ENCODE results near the gene RYR3. TPM values are rescaled to one million over a fixed set of nuclear protein-coding genes. Genes with fewer than 3 reads are reported as not detected.

Gene RYR3
- total RNA-seq, 1 donor from 2014 or later, result under 0.01 TPM

- H3K36me3 ChIP-seq (ENCODE audit: control insufficient read depth, insufficient read depth, low read length), result no peaks in the 10 kb centered on the region
- FAIRE-seq, result no peak
- no peak overlapping the region for H3K4me3 ChIP-seq (ENCODE audit: low read depth, low read length)
- TF ChIP-seq CTCF (IDR thresholded peaks at IDR 0.05; ENCODE audit: insufficient read depth, low read length, severe bottlenecking), result no peak
- peaks cover 1% of the 10 kb centered on the region for H3K27me3 ChIP-seq (ENCODE audit: control insufficient read depth, insufficient read depth, low read length)
- DNase-seq (ENCODE audit: low read depth), result no peak
These were observed 325.5 kb downstream of the RYR3 start for GRCh38 chr15:33636234-33636633.

- Histone ChIP-seq H3K27me3 (ENCODE audit: control insufficient read depth, insufficient read depth, low read length) (peaks cover 1% of the 10 kb centered on the region), H3K36me3 (ENCODE audit: control insufficient read depth, insufficient read depth, low read length) (no peaks in the 10 kb centered on the region), H3K4me3 (ENCODE audit: low read depth, low read length) (no peak overlapping the region)
- no peak for TF ChIP-seq CTCF (IDR thresholded peaks at IDR 0.05; ENCODE audit: insufficient read depth, low read length, severe bottlenecking)
- FAIRE-seq, result no peak
- no peak for DNase-seq (ENCODE audit: low read depth)
These were observed 326.2 kb downstream of the RYR3 start for GRCh38 chr15:33636958-33637357.

GRCh38 chr15:33638453-33638852 is 327.7 kb downstream of the RYR3 start:
- Histone ChIP-seq H3K27me3 (ENCODE audit: control insufficient read depth, insufficient read depth, low read length) (peaks cover 1% of the 10 kb centered on the region), H3K4me3 (ENCODE audit: low read depth, low read length) (no peak overlapping the region), H3K36me3 (ENCODE audit: control insufficient read depth, insufficient read depth, low read length) (no peaks in the 10 kb centered on the region)
- FAIRE-seq (no peak), DNase-seq (ENCODE audit: low read depth) (no peak)
- TF ChIP-seq CTCF (IDR thresholded peaks at IDR 0.05; ENCODE audit: insufficient read depth, low read length, severe bottlenecking), result no peak

GRCh38 chr15:33639051-33639450 is 328.3 kb downstream of the RYR3 start:
- FAIRE-seq, result no peak
- no peak for TF ChIP-seq CTCF (IDR thresholded peaks at IDR 0.05; ENCODE audit: insufficient read depth, low read length, severe bottlenecking)
- no peaks in the 10 kb centered on the region for H3K36me3 ChIP-seq (ENCODE audit: control insufficient read depth, insufficient read depth, low read length)
- H3K4me3 ChIP-seq (ENCODE audit: low read depth, low read length), result no peak overlapping the region
- DNase-seq (ENCODE audit: low read depth), result no peak
- peaks cover 1% of the 10 kb centered on the region for H3K27me3 ChIP-seq (ENCODE audit: control insufficient read depth, insufficient read depth, low read length)

GRCh38 chr15:33639456-33639855 is 328.7 kb downstream of the RYR3 start:
- DNase-seq (ENCODE audit: low read depth), result no peak
- no peak for FAIRE-seq
- peaks cover 1% of the 10 kb centered on the region for H3K27me3 ChIP-seq (ENCODE audit: control insufficient read depth, insufficient read depth, low read length)
- H3K4me3 ChIP-seq (ENCODE audit: low read depth, low read length), result no peak overlapping the region
- no peak for TF ChIP-seq CTCF (IDR thresholded peaks at IDR 0.05; ENCODE audit: insufficient read depth, low read length, severe bottlenecking)
- H3K36me3 ChIP-seq (ENCODE audit: control insufficient read depth, insufficient read depth, low read length), result no peaks in the 10 kb centered on the region

- FAIRE-seq, result no peak
- H3K27me3 ChIP-seq (ENCODE audit: control insufficient read depth, insufficient read depth, low read length), result peaks cover 1% of the 10 kb centered on the region
- TF ChIP-seq CTCF (IDR thresholded peaks at IDR 0.05; ENCODE audit: insufficient read depth, low read length, severe bottlenecking), result no peak
- H3K4me3 ChIP-seq (ENCODE audit: low read depth, low read length), result no peak overlapping the region
- no peak for DNase-seq (ENCODE audit: low read depth)
- no peaks in the 10 kb centered on the region for H3K36me3 ChIP-seq (ENCODE audit: control insufficient read depth, insufficient read depth, low read length)
These were observed 329.2 kb downstream of the RYR3 start for GRCh38 chr15:33639978-33640377.
